ENCODE measurements around the gene KLF1.

Gene KLF1

DNA sequence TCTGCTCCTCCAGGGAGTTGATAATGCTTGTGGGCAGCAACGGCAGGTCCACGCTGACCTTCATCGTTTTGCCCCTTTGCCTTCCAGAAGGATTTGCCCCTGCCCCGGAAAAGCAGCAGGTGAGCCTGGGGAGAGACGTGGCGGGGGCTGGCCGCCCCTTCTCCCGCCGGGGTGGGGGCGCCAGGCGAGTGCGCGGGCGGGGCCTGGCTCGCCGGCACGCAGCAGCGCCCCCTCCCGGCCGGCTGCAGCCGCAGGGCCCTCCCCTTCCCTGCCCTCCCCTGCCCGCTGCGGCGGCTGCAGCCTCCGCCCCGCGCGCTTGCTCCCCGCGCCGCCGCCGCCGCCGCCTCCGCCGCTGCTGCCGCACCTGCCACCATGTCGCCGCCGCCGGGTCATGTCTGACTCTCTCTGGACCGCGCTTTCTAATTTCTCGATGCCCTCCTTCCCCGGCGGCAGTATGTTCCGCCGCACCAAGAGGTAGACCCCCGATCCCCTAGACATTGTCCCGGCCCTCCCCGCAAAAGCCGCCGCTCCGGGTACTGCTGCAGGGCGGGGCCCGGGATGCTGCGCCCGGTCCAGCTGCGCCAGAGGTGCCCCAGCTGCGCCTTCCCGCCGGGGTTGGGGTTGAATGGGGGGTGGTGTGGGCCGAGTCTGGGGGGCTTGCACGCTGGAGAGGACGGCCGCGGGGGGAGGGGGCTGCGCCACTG is 48.7 kb downstream of the KLF1 start, which contains the start of gene MAST1:
Gene MAST1, plus strand, starts transcription at position 334 of the 704 bp plus-strand sequence. Its CDS starts 58 bp downstream, at position 392.
- no peak for DNase-seq (ENCODE audit: low read depth)

GRCh38 chr19:12837225-12837624 is 49.8 kb downstream of the KLF1 start:
- DNase-seq (ENCODE audit: low read depth): no peak

DNA sequence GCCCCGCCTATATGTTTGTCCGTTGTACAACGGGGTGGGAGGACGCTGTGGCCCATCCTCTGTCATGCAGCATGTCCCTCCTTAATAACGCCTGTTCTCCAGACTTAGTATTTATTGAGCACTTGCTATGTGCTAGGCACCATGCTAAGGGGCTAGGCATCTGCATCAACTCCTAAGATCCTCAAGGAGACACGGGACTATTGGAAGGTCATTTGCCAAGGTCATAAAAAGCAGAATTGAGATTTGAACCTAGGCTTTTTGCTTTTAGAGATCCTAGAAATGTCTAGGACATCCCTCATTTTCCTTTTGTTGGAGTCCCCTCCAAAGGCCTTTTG is 50.5 kb downstream of the KLF1 start:
- no peak for DNase-seq (ENCODE audit: low read depth)

DNA sequence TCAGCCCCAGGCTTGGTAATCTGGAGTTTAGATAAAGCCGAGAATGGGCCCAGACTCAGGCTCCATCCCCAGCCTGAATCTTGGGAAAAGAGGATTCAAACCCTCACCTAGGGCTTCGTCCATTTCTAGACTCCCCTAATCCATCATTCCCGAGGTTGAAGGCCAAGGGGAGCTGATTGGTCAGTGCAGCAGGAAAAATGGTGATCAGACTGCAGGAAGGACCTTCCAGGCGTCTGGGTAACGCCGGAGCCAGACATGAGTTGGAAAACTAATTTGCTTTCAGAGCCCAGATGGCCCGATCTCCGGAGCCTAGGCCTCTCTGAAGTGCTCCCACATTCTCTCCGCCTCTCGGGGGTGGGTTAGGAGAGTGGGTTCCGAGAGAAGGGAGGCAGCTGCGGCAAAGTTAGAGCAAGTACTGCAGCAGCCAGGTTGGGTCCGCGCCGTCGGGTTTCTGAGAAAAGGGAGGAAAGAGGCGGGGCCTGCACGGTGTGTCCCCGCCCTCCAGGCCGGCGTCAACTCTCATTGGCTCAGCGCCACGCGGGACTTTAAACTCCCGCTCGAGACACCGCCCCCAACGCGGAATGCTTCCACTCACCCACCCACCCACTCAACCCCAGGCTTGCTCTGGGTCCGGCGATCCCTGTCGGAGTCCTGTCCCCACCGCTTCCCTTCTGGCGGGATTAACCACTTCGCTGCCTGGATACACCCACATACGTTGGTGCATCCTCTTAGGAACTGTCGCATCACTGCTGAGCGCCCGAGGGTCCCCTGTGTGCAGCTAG is 51.8 kb downstream of the KLF1 start:
- DNase-seq (ENCODE audit: low read depth): no peak

DNA sequence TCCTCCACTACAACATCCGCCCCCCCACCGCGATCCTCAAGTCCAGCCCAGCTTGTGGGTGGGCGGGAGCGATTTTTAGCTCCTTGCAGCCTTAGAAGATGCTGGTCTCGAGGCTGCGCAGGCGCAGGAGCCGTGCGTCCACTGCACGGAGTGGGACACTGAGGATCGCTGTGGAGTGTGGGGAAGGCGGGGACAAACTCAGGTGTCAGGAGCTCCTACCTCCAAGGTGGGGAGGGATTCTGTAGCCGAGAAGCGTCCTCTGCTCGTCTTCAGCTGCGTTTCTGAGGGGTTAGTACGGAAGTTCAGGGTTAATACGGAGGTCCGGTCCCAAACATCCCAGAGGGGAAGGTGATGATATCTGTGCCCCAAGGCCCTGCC is 52.4 kb downstream of the KLF1 start, which contains the start of gene RTBDN:
Gene RTBDN, minus strand, starts transcription at position 14 of the 378 bp plus-strand sequence. CDS start 4,600 bp downstream, outside the sequence.
- DNase-seq (ENCODE audit: low read depth): no peak

All from stimulated activated CD8-positive, alpha-beta memory T cell treated with anti-CD3 and anti-CD28 coated beads, Interleukin-12 subunit alpha, Interleukin-12 subunit beta, amount 100 ng/mL, for 1 hour (primary cell).